ENCODE measurements around the gene FBN3.

FBN3 gene

GRCh38 chr19:8042900-8043299, 106.5 kb downstream of the FBN3 start:
- Histone ChIP-seq H3K36me3 (ENCODE audit: insufficient read depth) (no peaks in the 10 kb centered on the region), H3K27ac (no peak overlapping the region), H3K79me2 (ENCODE audit: insufficient read depth, low read depth) (no peaks in the 10 kb centered on the region), H3K4me1 (ENCODE audit: low read depth, poor library complexity, severe bottlenecking) (peaks cover 7% of the 10 kb centered on the region), H3K4me2 (no peak overlapping the region), H3K9ac (no peak overlapping the region), H3K27me3 (ENCODE audit: insufficient read depth, low read depth) (peaks cover 13% of the 10 kb centered on the region), H4K20me1 (ENCODE audit: insufficient read depth) (no peaks in the 10 kb centered on the region), H2AFZ (ENCODE audit: low read depth) (no peak overlapping the region), H3K4me3 (IDR thresholded peaks at IDR 0.05; ENCODE audit: insufficient read depth, low read depth, low read length) (no peak overlapping the region)
- TF ChIP-seq CTCF (conservative IDR thresholded peaks at IDR 0.05; ENCODE audit: low read depth, low read length): no peak

GRCh38 chr19:8041531-8041931, 107.9 kb downstream of the FBN3 start:
- H3K4me3 ChIP-seq (IDR thresholded peaks at IDR 0.05; ENCODE audit: insufficient read depth, low read depth, low read length): no peak overlapping the region
- H3K4me1 ChIP-seq (ENCODE audit: low read depth, poor library complexity, severe bottlenecking): no peaks in the 10 kb centered on the region
- H3K4me2 ChIP-seq: no peak overlapping the region
- no peaks in the 10 kb centered on the region for H3K79me2 ChIP-seq (ENCODE audit: insufficient read depth, low read depth)
- H3K9ac ChIP-seq: no peak overlapping the region
- H4K20me1 ChIP-seq (ENCODE audit: insufficient read depth): no peaks in the 10 kb centered on the region
- H3K27ac ChIP-seq: no peak overlapping the region
- peaks cover 18% of the 10 kb centered on the region for H3K27me3 ChIP-seq (ENCODE audit: insufficient read depth, low read depth)
- no peak for TF ChIP-seq CTCF (conservative IDR thresholded peaks at IDR 0.05; ENCODE audit: low read depth, low read length)
- no peaks in the 10 kb centered on the region for H3K36me3 ChIP-seq (ENCODE audit: insufficient read depth)
- H2AFZ ChIP-seq (ENCODE audit: low read depth): no peak overlapping the region

- H3K9ac ChIP-seq: no peak overlapping the region
- H3K27ac ChIP-seq: no peak overlapping the region
- no peak for TF ChIP-seq CTCF (conservative IDR thresholded peaks at IDR 0.05; ENCODE audit: low read depth, low read length)
- H3K4me1 ChIP-seq (ENCODE audit: low read depth, poor library complexity, severe bottlenecking): no peaks in the 10 kb centered on the region
- no peak overlapping the region for H3K4me2 ChIP-seq
- H3K36me3 ChIP-seq (ENCODE audit: insufficient read depth): no peaks in the 10 kb centered on the region
- H3K79me2 ChIP-seq (ENCODE audit: insufficient read depth, low read depth): no peaks in the 10 kb centered on the region
- peaks cover 10% of the 10 kb centered on the region for H3K27me3 ChIP-seq (ENCODE audit: insufficient read depth, low read depth)
- H3K4me3 ChIP-seq (IDR thresholded peaks at IDR 0.05; ENCODE audit: insufficient read depth, low read depth, low read length): no peak overlapping the region
- H4K20me1 ChIP-seq (ENCODE audit: insufficient read depth): no peaks in the 10 kb centered on the region
- H2AFZ ChIP-seq (ENCODE audit: low read depth): no peak overlapping the region
Measured at GRCh38 chr19:8039231-8039630, 110.2 kb downstream of the FBN3 start.

- H3K79me2 ChIP-seq (ENCODE audit: insufficient read depth, low read depth): no peaks in the 10 kb centered on the region
- H3K4me1 ChIP-seq (ENCODE audit: low read depth, poor library complexity, severe bottlenecking): no peaks in the 10 kb centered on the region
- no peak overlapping the region for H3K4me2 ChIP-seq
- H3K9ac ChIP-seq: no peak overlapping the region
- peaks cover 9% of the 10 kb centered on the region for H3K27me3 ChIP-seq (ENCODE audit: insufficient read depth, low read depth)
- H3K4me3 ChIP-seq (IDR thresholded peaks at IDR 0.05; ENCODE audit: insufficient read depth, low read depth, low read length): no peak overlapping the region
- no peaks in the 10 kb centered on the region for H4K20me1 ChIP-seq (ENCODE audit: insufficient read depth)
- H3K27ac ChIP-seq: no peak overlapping the region
- H3K36me3 ChIP-seq (ENCODE audit: insufficient read depth): no peaks in the 10 kb centered on the region
- no peak for TF ChIP-seq CTCF (conservative IDR thresholded peaks at IDR 0.05; ENCODE audit: low read depth, low read length)
- H2AFZ ChIP-seq (ENCODE audit: low read depth): no peak overlapping the region
Measured at GRCh38 chr19:8038815-8039214, 110.6 kb downstream of the FBN3 start.

Measured in KMS-11 (cell line).